ENCODE measurements around the gene MFSD11.
A peak's percentile ranks its signal among the peaks of the same experiment; 100 is the strongest.
"Not testable (repeated sequence)": the region's sequence is repeated elsewhere in the genome, so short reads cannot be mapped to it uniquely, and the experiment has no call there.

MFSD11 gene

GRCh38 chr17:76752006-76752405 is 14.1 kb downstream of the MFSD11 start:
- DNase-seq: no peak

GRCh38 chr17:76753061-76753961 is 15.4 kb downstream of the MFSD11 start:
- DNase-seq: no peak

GRCh38 chr17:76755285-76755684 is 17.4 kb downstream of the MFSD11 start:
- no peak for DNase-seq

- no peak for DNase-seq
Measured at GRCh38 chr17:76757256-76757655, 19.3 kb downstream of the MFSD11 start.

GRCh38 chr17:76758570-76758969 is 20.7 kb downstream of the MFSD11 start:
- DNase-seq: no peak

- DNase-seq: no peak
Measured at GRCh38 chr17:76772842-76773525, 35.1 kb downstream of the MFSD11 start.

GRCh38 chr17:76775021-76775600 is 37.2 kb downstream of the MFSD11 start:
- DNase-seq: no peak

- DNase-seq: no peak
Measured at GRCh38 chr17:76781056-76781982, 43.4 kb downstream of the MFSD11 start.

GRCh38 chr17:76783146-76783545 is 45.2 kb downstream of the MFSD11 start:
- DNase-seq: no peak

GRCh38 chr17:76784926-76785325 is 47.0 kb downstream of the MFSD11 start:
- DNase-seq: no peak

- not testable (repeated sequence) for DNase-seq
Measured at GRCh38 chr17:76787866-76788265, 49.9 kb downstream of the MFSD11 start.

GRCh38 chr17:76789235-76789788 is 51.4 kb downstream of the MFSD11 start:
- peak; percentile 34 for DNase-seq

- no peak for DNase-seq
Measured at GRCh38 chr17:76791053-76791980, 53.4 kb downstream of the MFSD11 start.

GRCh38 chr17:76792348-76792747 is 54.4 kb downstream of the MFSD11 start:
- DNase-seq: no peak

GRCh38 chr17:76793775-76794174 is 55.9 kb downstream of the MFSD11 start:
- DNase-seq: peak; percentile 17

- no peak for DNase-seq
Measured at GRCh38 chr17:76796081-76796480, 58.2 kb downstream of the MFSD11 start.

GRCh38 chr17:76797241-76797840 is 59.4 kb downstream of the MFSD11 start:
- no peak for DNase-seq

GRCh38 chr17:76801706-76802105 is 63.8 kb downstream of the MFSD11 start:
- no peak for DNase-seq

- DNase-seq: no peak
Measured at GRCh38 chr17:76805319-76805718, 67.4 kb downstream of the MFSD11 start.

- DNase-seq: not testable (repeated sequence)
Measured at GRCh38 chr17:76806151-76806550, 68.2 kb downstream of the MFSD11 start.

- DNase-seq: not testable (repeated sequence)
Measured at GRCh38 chr17:76806767-76807166, 68.8 kb downstream of the MFSD11 start.
